SW 1271 (cell line): ENCODE data around the gene ANTXR1.

Source experiments
- DNase-seq, 2 experiments: peaks; one replicate each; lab custom pipeline; 2025; lab: John Stamatoyannopoulos, UW

Gene ANTXR1

GRCh38 chr2:69003731-69004130 lies 9.2 kb upstream of the ANTXR1 start:
- DNase-seq, result no peak

GRCh38 chr2:69007169-69007568 lies 5.8 kb upstream of the ANTXR1 start:
- no peak for DNase-seq

- DNase-seq, result no peak
Measured at GRCh38 chr2:69007603-69008002, 5.4 kb upstream of the ANTXR1 start.

GRCh38 chr2:69010437-69011194 lies 2.4 kb upstream of the ANTXR1 start:
- DNase-seq, result no peak

- DNase-seq, result no peak
Measured at GRCh38 chr2:69011611-69012157, 1.3 kb upstream of the ANTXR1 start.

- DNase-seq, result peak; percentile 22 to 85
Measured at GRCh38 chr2:69012310-69013141, 453 bp upstream of the ANTXR1 start.

- no peak for DNase-seq
Measured at GRCh38 chr2:69013840-69014821, 1.2 kb downstream of the ANTXR1 start.

- DNase-seq, result no peak
Measured at GRCh38 chr2:69017080-69017479, 4.1 kb downstream of the ANTXR1 start.

- DNase-seq, result no peak
Measured at GRCh38 chr2:69017835-69018234, 4.9 kb downstream of the ANTXR1 start.

- no peak for DNase-seq
Measured at GRCh38 chr2:69018678-69019095, 5.7 kb downstream of the ANTXR1 start.

GRCh38 chr2:69020496-69021426 lies 7.8 kb downstream of the ANTXR1 start:
- no peak for DNase-seq

- no peak for DNase-seq
Measured at GRCh38 chr2:69021727-69022126, 8.7 kb downstream of the ANTXR1 start.

GRCh38 chr2:69022548-69022947 lies 9.6 kb downstream of the ANTXR1 start:
- DNase-seq, result no peak

- DNase-seq, result no peak
Measured at GRCh38 chr2:69023236-69023635, 10.3 kb downstream of the ANTXR1 start.

GRCh38 chr2:69026026-69026425 lies 13.0 kb downstream of the ANTXR1 start:
- peak in 1 of 2 experiments; percentile 16 for DNase-seq

GRCh38 chr2:69026691-69027459 lies 13.9 kb downstream of the ANTXR1 start:
- no peak for DNase-seq

GRCh38 chr2:69030800-69031428 lies 17.9 kb downstream of the ANTXR1 start:
- no peak for DNase-seq

- DNase-seq, result no peak
Measured at GRCh38 chr2:69031466-69031865, 18.5 kb downstream of the ANTXR1 start.

- DNase-seq, result no peak
Measured at GRCh38 chr2:69032336-69032735, 19.4 kb downstream of the ANTXR1 start.
